ENCODE data around the gene HEPN1. TPM values are rescaled to one million over a fixed set of nuclear protein-coding genes. Genes with fewer than 3 reads are reported as not detected.

HEPN1 gene
- total and polyA plus RNA-seq, 2 donors from 2014 or later = not detected

- Histone ChIP-seq H3K4me1 (ENCODE audit: control insufficient read depth in 2 of 3, insufficient read depth in 2 of 3, low read depth in 1 of 3, low read length in 3 of 3) (no peaks in the 10 kb centered on the region), H3K36me3 (ENCODE audit: control insufficient read depth in 2 of 3, insufficient read depth in 3 of 3, low read length in 3 of 3) (no peaks in the 10 kb centered on the region), H3K27me3 (ENCODE audit: control insufficient read depth, insufficient read depth, low read length) (no peaks in the 10 kb centered on the region), H3K9ac (ENCODE audit: low read length in 3 of 3) (no peak overlapping the region), H3K9me3 (ENCODE audit: control insufficient read depth in 2 of 3, insufficient read depth in 1 of 3, low read length in 3 of 3) (no peaks in the 10 kb centered on the region), H3K27ac (ENCODE audit: low read depth in 2 of 2, low read length in 2 of 2) (no peak overlapping the region), H3K4me3 (ENCODE audit: low read length in 3 of 3) (no peak overlapping the region)
- DNase-seq (no peak), FAIRE-seq (no peak)
- no peak for TF ChIP-seq CTCF (IDR thresholded peaks at IDR 0.05; ENCODE audit: borderline replicate concordance, extremely low read depth, insufficient read depth)
- intact Hi-C loops (cut with DNase I) = no loop called here
These were observed 22.7 kb downstream of the HEPN1 start for GRCh38 chr11:124941703-124942102.

DNA sequence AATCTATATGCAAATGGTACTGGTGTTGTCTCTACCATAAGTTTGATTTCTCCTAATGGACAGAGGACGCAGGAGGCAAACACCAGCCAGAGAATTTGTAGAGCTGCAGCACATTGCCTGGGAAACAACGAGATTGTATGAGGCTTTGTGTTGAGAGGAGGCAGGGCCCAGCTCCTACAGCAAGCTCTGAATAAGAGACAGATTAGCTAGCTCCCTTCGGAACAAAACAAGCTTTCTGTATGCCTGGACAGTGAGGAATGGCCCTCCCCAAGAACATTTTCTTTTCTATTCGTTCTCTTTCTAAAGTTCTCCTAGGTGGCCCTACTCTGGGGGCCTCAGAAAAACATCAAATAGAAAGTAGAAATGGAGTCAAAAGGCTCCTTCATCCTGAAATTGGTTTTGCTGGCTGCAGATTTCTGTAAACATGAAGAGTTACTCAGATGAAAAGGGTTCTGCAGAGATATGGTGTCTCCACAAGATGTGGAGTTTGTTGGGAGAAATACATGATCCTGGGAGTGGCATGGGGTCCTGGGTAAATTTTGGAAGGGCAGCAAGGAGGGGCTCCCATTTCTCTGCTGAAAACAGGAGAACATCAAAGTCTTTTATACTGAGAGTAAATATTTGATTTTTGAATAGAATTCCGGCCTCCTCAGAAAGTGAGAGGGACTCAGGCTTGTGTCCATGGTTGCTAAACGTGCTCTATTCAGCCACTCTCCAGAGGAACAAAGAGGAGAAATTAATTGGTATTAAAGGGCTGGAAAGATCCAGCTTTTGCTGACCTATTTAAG is 23.6 kb downstream of the HEPN1 start:
- DNase-seq (no peak), FAIRE-seq (no peak)
- Histone ChIP-seq H3K36me3 (ENCODE audit: control insufficient read depth in 2 of 3, insufficient read depth in 3 of 3, low read length in 3 of 3) (no peaks in the 10 kb centered on the region), H3K27me3 (ENCODE audit: control insufficient read depth, insufficient read depth, low read length) (no peaks in the 10 kb centered on the region), H3K9ac (ENCODE audit: low read length in 3 of 3) (no peak overlapping the region), H3K4me3 (ENCODE audit: low read length in 3 of 3) (no peak overlapping the region), H3K27ac (ENCODE audit: low read depth in 2 of 2, low read length in 2 of 2) (no peak overlapping the region), H3K9me3 (ENCODE audit: control insufficient read depth in 2 of 3, insufficient read depth in 1 of 3, low read length in 3 of 3) (no peaks in the 10 kb centered on the region), H3K4me1 (ENCODE audit: control insufficient read depth in 2 of 3, insufficient read depth in 2 of 3, low read depth in 1 of 3, low read length in 3 of 3) (no peaks in the 10 kb centered on the region)
- no peak for TF ChIP-seq CTCF (IDR thresholded peaks at IDR 0.05; ENCODE audit: borderline replicate concordance, extremely low read depth, insufficient read depth)
- intact Hi-C loops (cut with DNase I) = no loop called here

DNA sequence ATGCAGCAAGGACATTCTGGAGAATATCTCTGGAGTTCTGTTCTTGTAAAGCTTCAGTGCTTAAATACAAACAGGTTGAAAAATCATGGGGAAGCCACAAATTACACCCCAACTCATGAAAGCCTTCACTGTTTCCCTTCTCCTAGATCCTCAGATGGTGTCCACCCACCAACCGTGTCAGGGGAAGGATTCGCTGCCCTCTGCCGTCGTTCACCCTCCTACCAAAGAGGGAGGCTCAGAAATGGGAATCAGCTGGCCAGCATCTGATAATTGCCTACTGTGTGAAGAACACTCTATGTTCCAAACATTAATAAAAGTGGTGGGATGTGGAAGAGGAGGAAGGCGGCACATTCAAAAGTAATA is 24.2 kb downstream of the HEPN1 start:
- Histone ChIP-seq H3K9me3 (ENCODE audit: control insufficient read depth in 2 of 3, insufficient read depth in 1 of 3, low read length in 3 of 3) (no peaks in the 10 kb centered on the region), H3K9ac (ENCODE audit: low read length in 3 of 3) (no peak overlapping the region), H3K4me1 (ENCODE audit: control insufficient read depth in 2 of 3, insufficient read depth in 2 of 3, low read depth in 1 of 3, low read length in 3 of 3) (no peaks in the 10 kb centered on the region), H3K27me3 (ENCODE audit: control insufficient read depth, insufficient read depth, low read length) (no peaks in the 10 kb centered on the region), H3K27ac (ENCODE audit: low read depth in 2 of 2, low read length in 2 of 2) (no peak overlapping the region), H3K36me3 (ENCODE audit: control insufficient read depth in 2 of 3, insufficient read depth in 3 of 3, low read length in 3 of 3) (no peaks in the 10 kb centered on the region), H3K4me3 (ENCODE audit: low read length in 3 of 3) (no peak overlapping the region)
- FAIRE-seq (no peak), DNase-seq (no peak)
- TF ChIP-seq CTCF (IDR thresholded peaks at IDR 0.05; ENCODE audit: borderline replicate concordance, extremely low read depth, insufficient read depth) = no peak
- intact Hi-C loops (cut with DNase I) = no loop called here

GRCh38 chr11:124943741-124944140 is 24.7 kb downstream of the HEPN1 start:
- no peak for FAIRE-seq
- Histone ChIP-seq H3K27me3 (ENCODE audit: control insufficient read depth, insufficient read depth, low read length) (no peaks in the 10 kb centered on the region), H3K36me3 (ENCODE audit: control insufficient read depth in 2 of 3, insufficient read depth in 3 of 3, low read length in 3 of 3) (no peaks in the 10 kb centered on the region), H3K9me3 (ENCODE audit: control insufficient read depth in 2 of 3, insufficient read depth in 1 of 3, low read length in 3 of 3) (no peaks in the 10 kb centered on the region), H3K4me3 (ENCODE audit: low read length in 3 of 3) (no peak overlapping the region), H3K9ac (ENCODE audit: low read length in 3 of 3) (no peak overlapping the region), H3K27ac (ENCODE audit: low read depth in 2 of 2, low read length in 2 of 2) (no peak overlapping the region), H3K4me1 (ENCODE audit: control insufficient read depth in 2 of 3, insufficient read depth in 2 of 3, low read depth in 1 of 3, low read length in 3 of 3) (no peaks in the 10 kb centered on the region)
- intact Hi-C loops (cut with DNase I) = no loop called here
- DNase-seq = no peak
- TF ChIP-seq CTCF (IDR thresholded peaks at IDR 0.05; ENCODE audit: borderline replicate concordance, extremely low read depth, insufficient read depth) = no peak

Measured in kidney (tissue), 14 donors.